ENCODE results near the gene HHAT. TPM values are rescaled to one million over a fixed set of nuclear protein-coding genes. Genes with fewer than 3 reads are reported as not detected.

Gene HHAT
- polyA plus RNA-seq, 4 donors: 0.27 to 4.0 (median 1.4) TPM

DNA sequence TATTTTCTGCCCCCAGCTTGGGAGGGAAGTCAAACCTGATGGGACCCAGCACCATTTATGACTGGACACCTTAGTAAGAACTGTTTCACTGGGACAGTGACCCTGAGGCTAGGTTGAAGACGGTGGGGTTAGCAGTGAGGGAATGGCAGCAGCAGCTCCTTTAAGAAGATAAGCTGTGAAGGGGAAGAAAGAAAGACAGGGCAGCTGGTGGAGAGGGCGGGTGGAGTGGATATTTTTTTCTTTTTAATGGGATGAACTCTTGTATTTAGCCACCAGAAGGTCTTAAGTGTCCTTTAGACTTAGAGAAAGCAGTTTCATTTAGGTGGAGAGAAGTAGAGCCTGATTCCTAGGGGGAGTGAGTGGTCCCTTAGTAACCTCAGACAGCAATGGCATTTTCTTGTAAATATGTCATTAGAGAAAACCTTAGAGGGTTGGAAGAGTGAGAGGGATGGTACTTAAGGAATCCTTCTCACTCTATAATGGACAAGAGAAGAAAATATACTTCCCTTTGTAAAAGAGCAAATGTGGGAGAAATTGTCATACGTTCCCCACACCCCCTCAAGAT is 187.5 kb downstream of the HHAT start:
- Histone ChIP-seq H3K27ac (ENCODE audit: low read depth in 1 of 3, low read length in 2 of 3) (no peak overlapping the region), H3K4me3 (ENCODE audit: low read depth in 1 of 3, low read length in 3 of 3) (no peak overlapping the region), H3K27me3 (ENCODE audit: control insufficient read depth in 3 of 3, insufficient read depth in 3 of 3, low read length in 3 of 3) (no peaks in the 10 kb centered on the region), H3K9me3 (ENCODE audit: control insufficient read depth in 2 of 2, insufficient read depth in 1 of 2, low read depth in 1 of 2, low read length in 1 of 2) (no peaks in the 10 kb centered on the region), H3K4me1 (ENCODE audit: control insufficient read depth in 3 of 3, insufficient read depth in 2 of 3, low read depth in 1 of 3, low read length in 2 of 3) (no peaks in the 10 kb centered on the region), H3K36me3 (ENCODE audit: control insufficient read depth in 3 of 3, insufficient read depth in 2 of 3, low read depth in 1 of 3, low read length in 3 of 3) (no peaks in the 10 kb centered on the region)
- 72 to 76% (median 75%) methylated on average over 3 of the region's 3 CpGs for WGBS, 3 donors
- FAIRE-seq (no peak), DNase-seq (no peak)

DNA sequence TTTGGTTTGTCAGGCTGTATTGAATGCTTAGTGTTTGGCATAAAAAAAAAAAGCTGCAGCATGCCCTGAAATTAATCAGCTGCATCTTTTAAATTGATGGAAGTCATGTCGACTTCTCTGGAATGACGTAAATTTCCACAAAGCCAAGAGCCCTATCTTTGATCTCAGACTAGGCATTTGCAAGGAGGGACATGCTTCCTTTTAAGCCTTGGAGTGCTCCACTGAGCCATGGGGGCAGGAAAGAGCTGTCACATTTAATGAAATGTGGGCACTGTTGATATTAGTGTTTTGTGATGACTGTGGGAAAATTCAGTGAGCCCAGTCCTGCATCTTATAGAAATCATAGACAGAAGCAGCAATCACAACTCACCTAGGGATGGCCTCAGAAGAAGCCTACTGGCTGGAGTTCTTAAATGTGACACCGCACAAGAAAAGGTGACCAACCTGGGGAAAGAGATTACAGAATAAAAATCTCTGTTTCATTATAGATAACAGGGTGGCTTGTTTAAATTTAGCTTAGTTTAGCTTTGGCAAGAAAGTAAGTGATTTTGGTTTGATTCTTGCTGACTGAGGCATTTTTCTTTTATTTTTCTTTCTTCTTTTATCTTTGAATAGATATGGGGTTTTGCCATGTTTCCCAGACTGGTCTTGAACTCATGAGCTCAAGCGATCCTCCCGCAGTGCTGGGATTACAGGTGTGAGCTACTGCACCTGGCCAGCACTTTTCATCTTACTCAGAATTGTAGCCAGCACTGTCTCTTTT is 188.2 kb downstream of the HHAT start:
- Histone ChIP-seq H3K9me3 (ENCODE audit: control insufficient read depth in 2 of 2, insufficient read depth in 1 of 2, low read depth in 1 of 2, low read length in 1 of 2) (no peaks in the 10 kb centered on the region), H3K4me1 (ENCODE audit: control insufficient read depth in 3 of 3, insufficient read depth in 2 of 3, low read depth in 1 of 3, low read length in 2 of 3) (no peaks in the 10 kb centered on the region), H3K4me3 (ENCODE audit: low read depth in 1 of 3, low read length in 3 of 3) (no peak overlapping the region), H3K27ac (ENCODE audit: low read depth in 1 of 3, low read length in 2 of 3) (no peak overlapping the region), H3K36me3 (ENCODE audit: control insufficient read depth in 3 of 3, insufficient read depth in 2 of 3, low read depth in 1 of 3, low read length in 3 of 3) (no peaks in the 10 kb centered on the region), H3K27me3 (ENCODE audit: control insufficient read depth in 3 of 3, insufficient read depth in 3 of 3, low read length in 3 of 3) (no peaks in the 10 kb centered on the region)
- WGBS, 3 donors: 81 to 90% (median 89%) methylated on average over 5 of the region's 5 CpGs
- DNase-seq: no peak
- no peak for FAIRE-seq

DNA sequence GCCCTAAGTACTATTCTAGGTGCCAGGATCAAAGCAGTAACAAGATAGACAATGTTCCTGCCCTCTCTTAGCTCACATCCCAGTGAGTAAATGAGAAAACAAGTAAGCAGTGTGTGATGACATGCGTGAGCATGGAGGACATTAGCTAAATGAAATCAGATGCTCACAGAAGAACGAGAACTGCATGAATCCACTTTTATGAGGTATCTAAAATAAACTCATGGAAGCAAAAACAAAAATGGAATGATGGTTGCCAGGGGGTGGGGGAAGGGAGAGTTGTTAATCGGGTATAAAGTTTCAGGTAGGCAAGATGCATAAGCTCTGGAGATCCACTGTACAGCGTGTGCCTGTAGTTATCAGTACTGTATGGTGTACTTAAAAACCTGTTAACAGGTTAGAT is 195.1 kb downstream of the HHAT start:
- Histone ChIP-seq H3K4me1 (ENCODE audit: control insufficient read depth in 3 of 3, insufficient read depth in 2 of 3, low read depth in 1 of 3, low read length in 2 of 3) (no peaks in the 10 kb centered on the region), H3K27me3 (ENCODE audit: control insufficient read depth in 3 of 3, insufficient read depth in 3 of 3, low read length in 3 of 3) (no peaks in the 10 kb centered on the region), H3K4me3 (ENCODE audit: low read depth in 1 of 3, low read length in 3 of 3) (no peak overlapping the region), H3K36me3 (ENCODE audit: control insufficient read depth in 3 of 3, insufficient read depth in 2 of 3, low read depth in 1 of 3, low read length in 3 of 3) (no peaks in the 10 kb centered on the region), H3K9me3 (ENCODE audit: control insufficient read depth in 2 of 2, insufficient read depth in 1 of 2, low read depth in 1 of 2, low read length in 1 of 2) (no peaks in the 10 kb centered on the region), H3K27ac (ENCODE audit: low read depth in 1 of 3, low read length in 2 of 3) (no peak overlapping the region)
- DNase-seq: no peak
- FAIRE-seq: no peak
- 85 to 93% (median 86%) methylated on average over 4 of the region's 4 CpGs for WGBS, 3 donors

DNA sequence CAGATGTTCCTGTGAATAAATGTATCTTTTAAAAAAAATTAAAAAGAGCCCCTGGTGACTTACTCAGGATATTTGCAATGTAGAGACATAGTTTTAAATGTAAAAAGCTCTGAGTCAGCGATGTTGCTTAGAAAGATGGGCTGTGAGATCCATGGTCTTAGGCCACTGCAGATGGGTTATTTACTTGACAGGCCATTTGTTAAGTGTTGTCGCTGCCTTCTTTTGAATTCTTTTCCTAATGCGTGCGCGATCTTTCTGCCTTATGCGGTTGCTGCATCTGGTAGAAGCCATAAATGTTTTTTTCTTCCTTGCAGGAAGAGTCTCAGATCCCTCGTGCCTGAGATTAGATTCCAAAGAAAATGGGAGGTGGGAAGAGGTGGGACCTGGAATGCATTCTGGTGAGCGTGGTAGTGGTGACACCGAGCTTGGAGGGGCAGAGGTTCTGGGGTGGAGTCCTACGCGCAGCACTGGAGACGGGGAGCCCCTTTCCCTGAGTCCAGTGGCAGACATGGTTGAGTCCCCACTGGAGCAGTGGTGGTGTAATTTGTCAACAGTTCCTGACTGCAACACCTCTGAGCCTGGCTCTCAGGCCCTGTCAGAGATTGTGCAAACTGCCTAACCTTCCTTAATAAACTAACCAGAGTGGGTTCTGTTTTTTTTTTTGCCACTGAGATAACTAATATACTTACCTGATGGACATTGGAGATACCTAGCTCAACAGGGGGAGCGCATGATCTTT is 197.2 kb downstream of the HHAT start:
- H3K27ac ChIP-seq (ENCODE audit: low read depth in 1 of 3, low read length in 2 of 3): no peak overlapping the region
- H3K27me3 ChIP-seq (ENCODE audit: control insufficient read depth in 3 of 3, insufficient read depth in 3 of 3, low read length in 3 of 3): no peaks in the 10 kb centered on the region
- no peaks in the 10 kb centered on the region for H3K36me3 ChIP-seq (ENCODE audit: control insufficient read depth in 3 of 3, insufficient read depth in 2 of 3, low read depth in 1 of 3, low read length in 3 of 3)
- H3K4me1 ChIP-seq (ENCODE audit: control insufficient read depth in 3 of 3, insufficient read depth in 2 of 3, low read depth in 1 of 3, low read length in 2 of 3): no peaks in the 10 kb centered on the region
- no peak overlapping the region for H3K4me3 ChIP-seq (ENCODE audit: low read depth in 1 of 3, low read length in 3 of 3)
- DNase-seq: no peak
- 85 to 92% (median 86%) methylated on average over 13 of the region's 13 CpGs for WGBS, 3 donors
- H3K9me3 ChIP-seq (ENCODE audit: control insufficient read depth in 2 of 2, insufficient read depth in 1 of 2, low read depth in 1 of 2, low read length in 1 of 2): no peaks in the 10 kb centered on the region
- no peak for FAIRE-seq

DNA sequence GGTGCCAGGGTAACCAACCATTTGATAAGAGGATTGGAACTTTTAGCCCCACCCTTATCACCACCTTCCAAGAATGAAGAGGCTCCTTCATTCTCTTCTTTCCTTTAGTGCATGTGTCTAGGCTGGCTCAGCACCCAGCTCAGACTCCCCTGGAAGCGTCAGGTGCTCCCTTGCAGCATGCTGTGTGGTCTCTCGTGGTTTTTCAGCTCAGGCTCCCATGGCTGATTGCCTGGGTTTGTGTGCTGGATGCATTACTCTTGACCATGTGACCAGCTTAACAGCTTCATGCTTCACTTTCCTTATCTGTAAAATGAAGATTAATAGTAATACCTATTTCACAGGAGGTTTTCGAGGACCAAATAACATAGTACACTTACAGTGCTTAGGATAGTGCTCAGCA is 198.4 kb downstream of the HHAT start:
- Histone ChIP-seq H3K27ac (ENCODE audit: low read depth in 1 of 3, low read length in 2 of 3) (no peak overlapping the region), H3K9me3 (ENCODE audit: control insufficient read depth in 2 of 2, insufficient read depth in 1 of 2, low read depth in 1 of 2, low read length in 1 of 2) (no peaks in the 10 kb centered on the region), H3K4me1 (ENCODE audit: control insufficient read depth in 3 of 3, insufficient read depth in 2 of 3, low read depth in 1 of 3, low read length in 2 of 3) (no peaks in the 10 kb centered on the region), H3K27me3 (ENCODE audit: control insufficient read depth in 3 of 3, insufficient read depth in 3 of 3, low read length in 3 of 3) (no peaks in the 10 kb centered on the region), H3K4me3 (ENCODE audit: low read depth in 1 of 3, low read length in 3 of 3) (no peak overlapping the region), H3K36me3 (ENCODE audit: control insufficient read depth in 3 of 3, insufficient read depth in 2 of 3, low read depth in 1 of 3, low read length in 3 of 3) (no peaks in the 10 kb centered on the region)
- DNase-seq (no peak), FAIRE-seq (no peak)
- whole genome bisulfite sequencing, 3 donors: 65 to 86% (median 76%) methylated on average over 3 of the region's 3 CpGs

DNA sequence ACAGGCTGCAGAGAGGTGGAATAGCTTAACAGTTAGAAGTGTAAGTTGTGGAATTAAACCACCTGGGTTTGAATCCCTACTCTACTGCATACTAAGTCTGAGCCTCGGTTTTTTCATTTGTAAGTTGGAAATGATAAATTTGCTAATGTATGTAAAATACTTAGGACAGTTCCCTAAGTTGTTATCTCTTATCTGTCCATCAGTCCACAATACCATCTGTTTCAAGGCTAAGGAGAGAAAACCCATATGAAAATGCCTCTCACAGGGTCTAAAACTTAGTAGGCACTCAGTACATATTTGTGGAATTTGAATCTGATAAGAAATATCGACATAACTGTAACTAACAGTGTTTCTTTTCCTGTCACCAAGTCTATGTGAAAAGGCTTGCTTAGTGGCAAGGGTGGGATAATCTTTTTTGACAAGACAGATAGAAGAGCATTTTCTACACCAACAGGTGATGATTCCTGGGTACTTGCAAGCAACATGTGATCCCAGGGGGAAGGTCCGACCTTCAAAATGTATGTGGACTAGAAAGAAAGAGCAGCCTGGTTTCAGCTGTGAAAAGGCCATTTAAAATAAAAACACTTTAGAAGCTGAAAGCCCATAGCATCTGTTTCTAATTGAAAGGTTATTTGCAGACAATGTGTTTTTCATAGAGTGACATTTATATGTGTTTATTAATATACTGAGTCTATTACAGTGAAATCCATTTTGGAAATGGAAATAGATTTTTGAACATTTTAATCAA is 202.9 kb downstream of the HHAT start:
- FAIRE-seq (no peak), DNase-seq (no peak)
- 70 to 75% (median 72%) methylated on average over 3 of the region's 3 CpGs for WGBS, 3 donors
- H3K36me3 ChIP-seq (ENCODE audit: control insufficient read depth in 3 of 3, insufficient read depth in 2 of 3, low read depth in 1 of 3, low read length in 3 of 3): no peaks in the 10 kb centered on the region
- H3K9me3 ChIP-seq (ENCODE audit: control insufficient read depth in 2 of 2, insufficient read depth in 1 of 2, low read depth in 1 of 2, low read length in 1 of 2): no peaks in the 10 kb centered on the region
- no peak overlapping the region for H3K4me3 ChIP-seq (ENCODE audit: low read depth in 1 of 3, low read length in 3 of 3)
- no peaks in the 10 kb centered on the region for H3K4me1 ChIP-seq (ENCODE audit: control insufficient read depth in 3 of 3, insufficient read depth in 2 of 3, low read depth in 1 of 3, low read length in 2 of 3)
- no peaks in the 10 kb centered on the region for H3K27me3 ChIP-seq (ENCODE audit: control insufficient read depth in 3 of 3, insufficient read depth in 3 of 3, low read length in 3 of 3)
- H3K27ac ChIP-seq (ENCODE audit: low read depth in 1 of 3, low read length in 2 of 3): no peak overlapping the region

DNA sequence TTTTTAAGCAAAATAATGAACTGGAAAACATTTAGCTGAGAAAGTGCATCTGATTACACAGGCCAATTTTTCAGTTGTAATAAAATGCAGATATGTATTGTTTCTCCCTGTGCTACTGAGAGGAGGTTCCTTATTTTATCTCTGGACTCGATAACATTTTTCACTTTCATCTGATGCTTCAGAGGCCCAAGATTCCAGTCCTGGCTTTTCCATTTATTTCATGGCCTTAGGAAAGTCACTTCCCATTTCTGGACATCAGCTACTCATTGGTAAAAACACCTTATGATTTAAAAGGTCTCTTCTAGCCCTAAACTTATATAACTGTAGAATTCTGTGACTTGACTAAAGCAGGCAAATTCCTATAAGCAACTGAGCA is 203.5 kb downstream of the HHAT start:
- DNase-seq (no peak), FAIRE-seq (no peak)
- Histone ChIP-seq H3K27me3 (ENCODE audit: control insufficient read depth in 3 of 3, insufficient read depth in 3 of 3, low read length in 3 of 3) (no peaks in the 10 kb centered on the region), H3K4me3 (ENCODE audit: low read depth in 1 of 3, low read length in 3 of 3) (no peak overlapping the region), H3K27ac (ENCODE audit: low read depth in 1 of 3, low read length in 2 of 3) (no peak overlapping the region), H3K36me3 (ENCODE audit: control insufficient read depth in 3 of 3, insufficient read depth in 2 of 3, low read depth in 1 of 3, low read length in 3 of 3) (no peaks in the 10 kb centered on the region), H3K9me3 (ENCODE audit: control insufficient read depth in 2 of 2, insufficient read depth in 1 of 2, low read depth in 1 of 2, low read length in 1 of 2) (no peaks in the 10 kb centered on the region), H3K4me1 (ENCODE audit: control insufficient read depth in 3 of 3, insufficient read depth in 2 of 3, low read depth in 1 of 3, low read length in 2 of 3) (no peaks in the 10 kb centered on the region)
- 83 to 90% (median 85%) methylated on average over 1 of the region's 1 CpG for WGBS, 3 donors

DNA sequence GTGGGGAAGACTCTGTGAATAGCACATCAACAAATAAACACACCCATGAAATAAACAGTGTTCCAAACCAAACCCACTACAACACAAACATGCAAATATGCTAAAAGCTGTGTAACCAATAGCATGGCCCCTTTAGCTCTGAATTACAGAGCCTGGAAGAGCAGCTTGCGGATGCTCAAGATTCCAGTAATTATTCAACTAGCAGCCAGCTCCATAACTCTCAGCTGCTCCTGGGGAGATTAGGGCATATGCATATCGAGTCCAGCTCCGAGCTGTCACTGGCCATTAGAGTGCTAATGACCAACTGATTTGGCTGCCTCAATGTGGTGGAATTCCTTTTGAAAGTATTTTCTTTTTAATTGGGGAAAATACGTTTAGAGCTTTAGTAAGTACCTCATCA is 207.1 kb downstream of the HHAT start:
- Histone ChIP-seq H3K27ac (ENCODE audit: low read depth in 1 of 3, low read length in 2 of 3) (no peak overlapping the region), H3K4me3 (ENCODE audit: low read depth in 1 of 3, low read length in 3 of 3) (no peak overlapping the region), H3K36me3 (ENCODE audit: control insufficient read depth in 3 of 3, insufficient read depth in 2 of 3, low read depth in 1 of 3, low read length in 3 of 3) (no peaks in the 10 kb centered on the region), H3K27me3 (ENCODE audit: control insufficient read depth in 3 of 3, insufficient read depth in 3 of 3, low read length in 3 of 3) (no peaks in the 10 kb centered on the region), H3K4me1 (ENCODE audit: control insufficient read depth in 3 of 3, insufficient read depth in 2 of 3, low read depth in 1 of 3, low read length in 2 of 3) (no peaks in the 10 kb centered on the region), H3K9me3 (ENCODE audit: control insufficient read depth in 2 of 2, insufficient read depth in 1 of 2, low read depth in 1 of 2, low read length in 1 of 2) (no peaks in the 10 kb centered on the region)
- DNase-seq (no peak), FAIRE-seq (no peak)
- 65 to 77% (median 66%) methylated on average over 4 of the region's 4 CpGs for WGBS, 3 donors

Data from small intestine (tissue), 7 donors.